ENCODE results near the gene KCTD2. TPM values are rescaled to one million over a fixed set of nuclear protein-coding genes. Genes with fewer than 3 reads are reported as not detected.

KCTD2 gene
- total and polyA plus RNA-seq, 2 of the 13 experiments (the other 11 are each of a cell fraction or from before 2014, with no cell fraction given), result 28.3 to 32.6 TPM

DNA sequence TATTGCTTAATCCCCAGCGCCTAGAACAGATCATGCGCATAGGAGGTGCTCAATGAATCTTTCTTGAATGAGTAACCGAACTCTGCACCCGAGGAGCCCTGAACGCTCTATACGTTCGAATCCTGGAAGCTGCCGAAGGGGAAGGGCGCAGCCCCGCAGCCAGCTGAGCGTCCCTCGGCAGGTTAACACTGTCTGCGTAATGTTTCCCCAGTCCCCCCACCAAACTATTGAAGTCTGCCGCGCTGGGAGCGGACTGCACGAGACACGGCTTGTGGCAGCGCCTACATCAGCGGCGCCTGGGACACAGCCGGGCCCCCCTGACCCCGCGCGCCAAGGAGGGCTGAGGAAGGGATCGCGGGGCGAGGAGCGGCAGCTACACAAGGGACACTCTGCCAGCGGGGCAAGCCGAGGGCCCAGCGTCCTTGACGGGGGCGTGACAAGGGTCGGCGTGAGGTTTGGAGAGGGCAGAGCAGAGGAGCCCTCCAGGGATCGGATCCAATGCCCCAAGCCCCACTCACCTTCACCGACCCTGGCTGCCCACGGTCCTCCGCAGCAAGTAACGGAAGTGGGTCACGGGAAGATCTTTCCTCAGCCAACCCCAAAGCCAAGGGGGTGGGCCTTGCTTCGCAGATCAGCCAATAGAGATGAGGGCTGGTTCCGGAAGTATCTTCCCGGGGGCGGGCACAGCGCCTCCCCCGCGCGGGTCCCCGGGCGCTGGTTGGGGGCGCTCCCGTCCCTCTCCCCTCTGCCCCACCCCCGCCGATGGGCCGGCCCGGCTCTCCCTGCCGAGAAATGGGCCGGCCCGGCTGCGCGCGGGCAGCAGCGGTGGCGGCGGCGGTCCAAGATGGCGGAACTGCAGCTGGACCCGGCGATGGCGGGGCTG is at the start of gene KCTD2, which contains the start of gene ATP5PD (continued):
- TF ChIP-seq CBFB (CRISPR knock-in tag; IDR thresholded peaks at IDR 0.05) (peak; percentile 70), HMGXB4 (CRISPR knock-in tag; IDR thresholded peaks at IDR 0.05; ENCODE audit: borderline replicate concordance in 1 of 2, low read depth in 1 of 2) (peak; percentile 93 to 95), ZNF709 (CRISPR knock-in tag; IDR thresholded peaks at IDR 0.05) (peak; percentile 82), JARID2 (CRISPR knock-in tag; IDR thresholded peaks at IDR 0.05; ENCODE audit: insufficient replicate concordance) (no peak), ZBTB20 (CRISPR knock-in tag; IDR thresholded peaks at IDR 0.05; ENCODE audit: borderline replicate concordance, low read depth) (peak; percentile 68), NR2C2 (CRISPR knock-in tag; IDR thresholded peaks at IDR 0.05; ENCODE audit: borderline replicate concordance) (peak; percentile 82; the same call in 1 of the 2 replicates), ZNF800 (CRISPR knock-in tag; IDR thresholded peaks at IDR 0.05) (0 out of 2 replicates have a peak, but pooled peaks have one; percentile 82), IKZF1 (IDR thresholded peaks at IDR 0.05) (no peak), SRY (CRISPR knock-in tag; IDR thresholded peaks at IDR 0.05) (peak; percentile 74; the same call in 1 of the 2 replicates), NAIF1 (CRISPR knock-in tag; IDR thresholded peaks at IDR 0.05; ENCODE audit: borderline replicate concordance) (no peak), AHDC1 (CRISPR knock-in tag; IDR thresholded peaks at IDR 0.05; ENCODE audit: borderline replicate concordance) (no peak; the same call in none of the 2 replicates), ZNF564 (CRISPR knock-in tag; IDR thresholded peaks at IDR 0.05) (peak; percentile 68; the same call in 1 of the 2 replicates)
- TF ChIP-seq, protein P1, sequence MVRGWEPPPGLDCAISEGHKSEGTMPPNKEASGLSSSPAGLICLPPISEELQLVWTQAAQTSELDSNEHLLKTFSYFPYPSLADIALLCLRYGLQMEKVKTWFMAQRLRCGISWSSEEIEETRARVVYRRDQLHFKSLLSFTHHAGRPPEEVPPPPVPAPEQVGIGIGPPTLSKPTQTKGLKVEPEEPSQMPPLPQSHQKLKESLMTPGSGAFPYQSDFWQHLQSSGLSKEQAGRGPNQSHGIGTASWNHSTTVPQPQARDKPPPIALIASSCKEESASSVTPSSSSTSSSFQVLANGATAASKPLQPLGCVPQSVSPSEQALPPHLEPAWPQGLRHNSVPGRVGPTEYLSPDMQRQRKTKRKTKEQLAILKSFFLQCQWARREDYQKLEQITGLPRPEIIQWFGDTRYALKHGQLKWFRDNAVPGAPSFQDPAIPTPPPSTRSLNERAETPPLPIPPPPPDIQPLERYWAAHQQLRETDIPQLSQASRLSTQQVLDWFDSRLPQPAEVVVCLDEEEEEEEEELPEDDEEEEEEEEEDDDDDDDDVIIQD (CRISPR knock-in tag; IDR thresholded peaks at IDR 0.05; ENCODE audit: low read depth), result peak; percentile 38; the same call in 1 of the 2 replicates
- TF ChIP-seq, protein P2, sequence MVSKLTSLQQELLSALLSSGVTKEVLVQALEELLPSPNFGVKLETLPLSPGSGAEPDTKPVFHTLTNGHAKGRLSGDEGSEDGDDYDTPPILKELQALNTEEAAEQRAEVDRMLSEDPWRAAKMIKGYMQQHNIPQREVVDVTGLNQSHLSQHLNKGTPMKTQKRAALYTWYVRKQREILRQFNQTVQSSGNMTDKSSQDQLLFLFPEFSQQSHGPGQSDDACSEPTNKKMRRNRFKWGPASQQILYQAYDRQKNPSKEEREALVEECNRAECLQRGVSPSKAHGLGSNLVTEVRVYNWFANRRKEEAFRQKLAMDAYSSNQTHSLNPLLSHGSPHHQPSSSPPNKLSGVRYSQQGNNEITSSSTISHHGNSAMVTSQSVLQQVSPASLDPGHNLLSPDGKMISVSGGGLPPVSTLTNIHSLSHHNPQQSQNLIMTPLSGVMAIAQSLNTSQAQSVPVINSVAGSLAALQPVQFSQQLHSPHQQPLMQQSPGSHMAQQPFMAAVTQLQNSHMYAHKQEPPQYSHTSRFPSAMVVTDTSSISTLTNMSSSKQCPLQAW (CRISPR knock-in tag; IDR thresholded peaks at IDR 0.05), result peak; percentile 81

All from HepG2 (cell line).